Activated CD4-positive, alpha-beta T cell treated with anti-CD3 and anti-CD28 coated beads for 1 hour (primary cell): ENCODE results near the gene ROPN1L.

Source experiments
- DNase-seq: peaks from one replicate; pipeline ENCODE4 v3.0.0-alpha.2; 2020

Gene ROPN1L

DNA sequence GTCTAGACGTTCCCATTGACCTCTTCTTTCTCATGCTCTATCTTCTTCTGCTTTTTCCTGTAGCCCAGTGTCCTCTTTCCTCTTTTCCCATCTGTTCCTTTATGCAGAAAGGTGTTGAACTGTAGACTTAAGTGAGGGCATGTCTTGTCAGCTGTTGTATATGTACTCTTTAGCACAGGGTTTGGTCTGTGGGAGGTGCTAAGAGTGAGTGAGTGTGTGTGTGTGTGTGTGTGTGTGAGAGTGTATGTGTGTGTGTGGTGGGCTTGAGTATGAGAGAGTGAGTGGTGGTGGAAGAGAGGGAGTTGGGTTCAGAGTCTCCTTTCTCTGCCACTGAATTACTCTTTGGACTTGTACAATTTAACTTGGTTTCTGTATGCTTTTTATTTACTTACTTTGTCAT, 10.3 kb upstream of the ROPN1L start:
- no peak for DNase-seq

GRCh38 chr5:10432059-10433008, 9.3 kb upstream of the ROPN1L start:
- DNase-seq: no peak

DNA sequence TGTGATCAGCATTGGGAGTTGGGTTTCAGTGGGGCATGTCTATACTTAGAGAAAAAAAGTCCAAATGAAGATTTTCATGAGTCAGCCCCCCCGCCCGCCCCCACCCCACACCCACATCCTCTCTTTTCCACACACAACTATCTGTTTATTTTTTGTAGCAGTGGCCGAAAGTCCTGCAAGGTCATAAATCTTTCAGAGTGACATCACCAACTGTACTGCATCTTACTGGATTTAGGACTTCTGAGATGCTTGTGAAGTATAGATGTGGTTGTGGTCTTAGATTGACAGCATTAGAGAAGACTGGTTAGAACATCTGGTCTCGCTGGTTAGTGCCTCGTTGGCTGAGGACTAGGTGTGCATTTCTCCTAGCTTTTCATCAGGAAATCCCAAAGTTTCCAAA, 7.3 kb upstream of the ROPN1L start:
- no peak for DNase-seq

- DNase-seq: no peak
Measured at GRCh38 chr5:10438301-10438700, 3.4 kb upstream of the ROPN1L start.

DNA sequence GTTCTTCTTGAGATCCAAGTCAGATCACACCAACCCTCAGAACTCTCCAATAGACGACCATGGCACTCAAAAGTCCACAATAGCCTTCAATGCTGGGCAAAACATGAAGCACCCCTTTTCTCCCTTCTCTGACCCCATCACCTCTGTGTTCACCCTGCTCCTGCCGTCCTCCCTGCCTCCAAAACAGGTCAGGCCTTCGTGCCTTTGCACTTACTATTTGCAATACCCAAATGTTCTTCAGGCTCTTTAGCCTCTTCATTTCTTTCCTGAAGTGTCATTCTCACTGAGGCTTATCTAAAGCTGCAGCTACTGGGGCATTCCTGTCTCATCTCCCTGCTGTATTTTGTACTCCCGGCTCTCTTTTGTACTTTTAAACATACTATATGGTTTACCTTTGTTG, 2.0 kb upstream of the ROPN1L start:
- no peak for DNase-seq

DNA sequence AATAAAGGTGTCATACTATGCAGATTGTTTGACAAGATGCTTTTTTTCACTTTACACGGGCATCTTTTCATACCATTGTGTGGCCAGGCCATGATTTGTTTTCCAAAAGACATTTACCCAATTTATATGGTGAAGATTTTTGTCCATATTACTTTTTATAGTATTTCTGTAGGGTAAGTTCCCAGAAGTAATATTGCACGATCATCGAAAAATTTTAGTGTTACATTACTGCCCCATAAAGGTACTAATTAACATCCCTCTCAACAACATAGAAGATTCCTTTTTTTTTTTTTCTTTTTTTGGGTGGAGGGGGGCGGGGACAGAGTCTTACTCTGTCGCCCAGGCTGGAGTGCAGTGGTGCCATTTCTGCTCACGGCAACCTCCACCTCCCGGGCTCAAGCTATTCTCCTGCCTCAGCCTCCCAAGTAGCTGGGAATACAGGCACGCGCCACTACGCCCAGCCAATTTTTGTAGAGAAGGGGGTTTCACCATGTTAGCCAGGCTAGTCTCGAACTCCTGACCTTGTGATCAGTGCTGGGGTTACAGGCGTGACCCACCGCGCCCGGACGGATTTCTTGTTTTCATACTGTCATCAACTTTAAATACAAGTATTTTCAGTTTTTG, 1.2 kb upstream of the ROPN1L start:
- DNase-seq: no peak

DNA sequence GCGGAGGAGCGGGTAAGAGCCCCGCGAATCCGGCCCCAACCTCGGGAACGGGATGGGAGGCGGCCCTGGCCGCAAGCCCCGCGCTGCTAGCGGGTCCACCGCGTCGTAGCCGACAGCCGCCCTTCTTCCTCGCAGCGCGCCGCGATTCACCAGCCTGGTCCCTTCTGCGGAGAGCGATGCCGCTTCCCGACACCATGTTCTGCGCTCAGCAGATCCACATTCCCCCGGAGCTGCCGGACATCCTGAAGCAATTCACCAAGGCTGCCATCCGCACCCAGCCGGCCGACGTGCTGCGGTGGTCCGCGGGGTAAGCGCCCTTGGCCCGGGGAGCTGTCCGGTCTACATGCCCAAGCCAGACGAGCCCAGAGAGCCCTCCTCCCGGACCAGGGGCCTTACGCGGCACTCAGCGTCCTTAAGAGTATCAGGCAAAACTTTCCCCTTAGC, 335 bp downstream of the ROPN1L start:
- DNase-seq: peak; percentile 19

GRCh38 chr5:10442576-10442975, 897 bp downstream of the ROPN1L start:
- DNase-seq: no peak

GRCh38 chr5:10445352-10445751, 3.7 kb downstream of the ROPN1L start:
- no peak for DNase-seq

- no peak for DNase-seq
Measured at GRCh38 chr5:10446490-10446889, 4.8 kb downstream of the ROPN1L start.

DNA sequence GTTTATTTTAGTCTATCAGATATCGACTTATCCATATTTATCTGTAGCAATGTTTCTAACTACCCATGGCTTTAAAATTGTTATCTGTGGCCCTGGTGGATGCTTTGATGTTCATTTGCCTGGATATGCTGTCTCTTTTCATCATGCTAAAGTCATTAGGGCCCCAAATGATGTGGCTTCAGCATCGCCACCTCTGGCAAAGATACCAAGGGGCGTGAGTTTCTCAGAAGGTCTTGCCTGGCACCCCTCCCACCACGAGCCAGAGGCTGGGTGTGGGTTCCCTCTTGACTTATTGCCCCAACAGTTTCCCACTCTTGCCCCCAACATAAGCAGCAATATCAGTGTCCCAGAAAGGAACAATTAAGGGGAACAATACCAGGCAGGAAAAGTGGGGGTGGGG, 5.4 kb downstream of the ROPN1L start:
- DNase-seq: no peak

GRCh38 chr5:10448754-10449360, 7.2 kb downstream of the ROPN1L start:
- DNase-seq: no peak

DNA sequence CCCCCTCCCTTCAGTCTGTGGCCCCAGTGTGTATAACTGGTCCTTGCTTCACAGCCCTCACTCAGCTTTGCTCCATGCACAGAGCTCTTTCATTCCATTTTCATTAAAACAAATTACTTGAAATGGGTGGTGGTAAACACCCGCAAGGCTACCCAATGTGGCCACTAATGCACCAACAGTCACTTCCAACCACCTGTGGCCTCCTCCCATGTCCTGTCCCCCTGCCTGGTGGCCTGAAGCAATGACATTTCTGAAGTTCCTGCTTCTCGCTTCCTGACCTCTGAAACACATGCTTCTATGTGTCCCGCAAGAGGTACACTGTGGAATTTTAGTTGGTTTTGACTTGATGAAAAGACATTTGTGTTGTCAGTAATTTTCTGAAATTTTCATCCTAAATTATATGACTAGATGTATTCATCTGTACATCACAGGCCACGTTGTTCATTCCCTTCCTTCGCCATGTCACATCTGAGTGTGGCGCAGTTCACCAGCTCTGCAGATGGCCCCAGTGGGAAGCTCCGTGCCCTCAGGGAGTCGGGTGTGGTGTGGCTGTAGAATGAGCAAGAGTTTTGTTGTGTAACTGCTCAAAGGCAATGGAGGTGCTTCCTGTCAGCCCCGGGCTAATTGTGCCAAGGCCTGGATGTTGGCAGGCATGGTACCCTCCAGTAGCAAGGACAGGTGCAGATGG, 9.6 kb downstream of the ROPN1L start:
- DNase-seq: no peak

GRCh38 chr5:10452768-10453331, 11.2 kb downstream of the ROPN1L start:
- DNase-seq: no peak

- no peak for DNase-seq
Measured at GRCh38 chr5:10453545-10453944, 11.9 kb downstream of the ROPN1L start.

- DNase-seq: no peak
Measured at GRCh38 chr5:10454591-10455276, 13.1 kb downstream of the ROPN1L start.

DNA sequence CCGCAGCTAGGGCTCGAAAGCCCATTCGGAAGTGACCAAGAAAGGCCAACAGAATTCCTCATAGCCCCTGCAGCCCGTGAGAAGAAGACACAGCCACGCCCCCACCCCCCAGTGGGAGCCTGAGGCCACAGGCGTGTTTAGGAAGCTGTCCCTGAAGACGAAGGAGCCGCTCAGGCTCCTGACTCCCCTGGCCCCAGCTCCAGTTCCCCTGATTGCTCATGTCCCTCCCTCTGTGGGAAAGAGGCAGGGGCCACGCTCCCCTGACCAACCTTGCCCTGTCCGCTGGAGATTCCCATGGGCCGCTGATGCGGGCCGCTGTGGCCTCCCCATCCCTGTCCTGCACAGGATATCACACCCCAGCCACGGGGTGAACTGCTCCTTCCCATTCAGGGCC, 13.6 kb downstream of the ROPN1L start:
- DNase-seq: no peak

GRCh38 chr5:10456583-10457420, 15.1 kb downstream of the ROPN1L start:
- no peak for DNase-seq

DNA sequence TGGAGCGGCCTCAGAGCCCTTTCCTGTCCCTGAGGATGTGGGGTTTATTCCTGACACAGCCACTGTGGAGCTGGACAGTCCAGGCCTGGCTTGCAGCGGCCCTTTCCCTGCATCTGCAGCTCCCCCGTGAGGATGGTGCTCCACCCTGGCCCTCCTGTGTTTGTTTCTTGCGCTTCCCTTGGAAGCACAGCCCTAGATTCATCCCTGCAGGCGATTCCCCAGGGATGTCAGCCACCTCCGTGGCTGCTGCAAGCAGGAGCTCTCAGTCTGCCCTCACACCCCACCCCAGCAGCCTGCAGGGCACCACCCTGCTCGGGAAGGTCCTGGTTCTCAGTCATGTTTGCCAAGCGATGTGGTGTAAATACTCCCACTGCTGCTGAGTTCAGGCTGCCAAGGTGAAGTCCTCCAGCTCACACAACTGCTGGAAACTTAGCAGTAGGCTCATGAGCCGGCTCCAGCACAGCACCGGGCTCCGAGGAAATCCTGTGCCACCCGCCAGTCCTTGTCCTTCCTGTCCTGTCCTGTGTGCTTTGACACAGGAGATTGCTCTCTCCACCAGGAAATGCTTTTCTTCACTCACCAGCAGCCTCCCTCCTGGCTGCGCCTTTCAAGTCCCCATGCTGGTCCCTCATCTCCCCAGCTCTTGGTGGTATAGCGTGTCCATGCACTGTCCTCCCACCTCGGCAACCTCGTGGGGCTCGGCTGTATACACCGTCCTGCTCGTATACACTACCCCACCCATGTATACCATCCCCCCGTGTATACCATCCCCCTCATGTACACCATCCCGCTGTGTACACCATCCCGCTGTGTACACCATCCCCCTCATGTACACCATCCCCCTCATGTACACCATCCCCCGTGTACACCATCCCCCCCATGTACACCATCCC, 16.2 kb downstream of the ROPN1L start:
- DNase-seq: no peak
